HepG2 (cell line): ENCODE measurements around the gene EIF4G1. TPM values are rescaled to one million over a fixed set of nuclear protein-coding genes. Genes with fewer than 3 reads are reported as not detected.

Experiments used
- ARID4A ChIP-seq: sonication (generic); formaldehyde crosslinking; IDR thresholded peaks from 2 replicates; pipeline ENCODE4 v1.5.0; 2020; ENCODE audit warnings: mild to moderate bottlenecking, missing genetic modification reagents, borderline replicate concordance
- BRCA1 ChIP-seq: sonication (generic); formaldehyde crosslinking; IDR thresholded peaks from 2 replicates; pipeline ENCODE4 v1.4.0; 2020; ENCODE audit warnings: missing genetic modification reagents
- CREBL2 ChIP-seq: sonication (generic); formaldehyde crosslinking; IDR thresholded peaks from 2 replicates; pipeline ENCODE4 v1.8.1; 2023; ENCODE audit warnings: missing genetic modification reagents, mild to moderate bottlenecking, borderline replicate concordance
- GMEB1 ChIP-seq: sonication (generic); formaldehyde crosslinking; IDR thresholded peaks from 2 replicates; pipeline ENCODE4 v1.5.1; 2020; ENCODE audit warnings: missing genetic modification reagents, mild to moderate bottlenecking, borderline replicate concordance
- GTF2F1 ChIP-seq: fragments of 150-350 bp; IDR thresholded peaks from 2 replicates; pipeline ENCODE4 v1.6.1; 2014; ENCODE audit warnings: low read length
- KLF12 ChIP-seq: sonication (generic); formaldehyde crosslinking; IDR thresholded peaks from 2 replicates; pipeline ENCODE4 v1.4.0; 2020; ENCODE audit warnings: missing genetic modification reagents, borderline replicate concordance
- RARG ChIP-seq: sonication (generic); formaldehyde crosslinking; IDR thresholded peaks from 2 replicates; pipeline ENCODE4 v1.4.0; 2020; ENCODE audit warnings: low read depth, mild to moderate bottlenecking, missing genetic modification reagents
- SNAI1 ChIP-seq: sonication (generic); formaldehyde crosslinking; IDR thresholded peaks from 2 replicates; pipeline ENCODE4 v1.5.0; 2020; ENCODE audit warnings: mild to moderate bottlenecking, missing genetic modification reagents, borderline replicate concordance
- SOX6 ChIP-seq, 2 experiments: fragments of 450-650 bp in 1 of 2; sonication (generic) in 1 of 2; formaldehyde crosslinking in 1 of 2; IDR thresholded peaks; 2 replicates each; pipeline versions ENCODE4 v1.4.0 to v1.6.1; 2017 to 2020; ENCODE audit warnings: antibody characterized with exemption in 1 of 2, mild to moderate bottlenecking in 1 of 2, missing genetic modification reagents in 1 of 2
- TARDBP ChIP-seq: sonication (generic); formaldehyde crosslinking; IDR thresholded peaks from 2 replicates; pipeline ENCODE4 v1.8.0; 2022; ENCODE audit warnings: mild to moderate bottlenecking, missing genetic modification reagents
- TRIM24 ChIP-seq: sonication (generic); formaldehyde crosslinking; IDR thresholded peaks from 2 replicates; pipeline ENCODE4 v1.8.0; 2022; ENCODE audit warnings: mild to moderate bottlenecking, missing genetic modification reagents
- YEATS4 ChIP-seq: sonication (generic); formaldehyde crosslinking; IDR thresholded peaks from 2 replicates; pipeline ENCODE4 v1.4.0; 2020; ENCODE audit warnings: missing genetic modification reagents, borderline replicate concordance
- ZC3H13 ChIP-seq: sonication (generic); formaldehyde crosslinking; IDR thresholded peaks from 2 replicates; pipeline ENCODE4 v1.8.1; 2023; ENCODE audit warnings: mild to moderate bottlenecking, missing genetic modification reagents, moderate library complexity
- ZNF138 ChIP-seq: sonication (generic); formaldehyde crosslinking; IDR thresholded peaks from 2 replicates; pipeline ENCODE4 v1.5.0; 2020; ENCODE audit warnings: mild to moderate bottlenecking, low read depth, missing genetic modification reagents
- ZNF331 ChIP-seq: sonication (generic); formaldehyde crosslinking; IDR thresholded peaks from 2 replicates; pipeline ENCODE4 v1.4.0; 2020; ENCODE audit warnings: missing genetic modification reagents
- ZNF546 ChIP-seq: sonication (generic); formaldehyde crosslinking; conservative IDR thresholded peaks from 2 replicates; pipeline ENCODE4 v1.8.1; 2023; ENCODE audit warnings: mild to moderate bottlenecking, missing genetic modification reagents
- ZNF567 ChIP-seq: sonication (generic); formaldehyde crosslinking; IDR thresholded peaks from 2 replicates; pipeline ENCODE4 v1.8.1; 2023; ENCODE audit warnings: mild to moderate bottlenecking, missing genetic modification reagents, borderline replicate concordance
- ZNF597 ChIP-seq: sonication (generic); formaldehyde crosslinking; IDR thresholded peaks from 2 replicates; pipeline ENCODE4 v1.5.0; 2020; ENCODE audit warnings: missing genetic modification reagents
- ZNF598 ChIP-seq: sonication (generic); formaldehyde crosslinking; IDR thresholded peaks from 2 replicates; pipeline ENCODE4 v1.5.1; 2020; ENCODE audit warnings: mild to moderate bottlenecking, missing genetic modification reagents, borderline replicate concordance
- ZNF639 ChIP-seq: conservative IDR thresholded peaks from 2 replicates; pipeline ENCODE4 v1.6.1; 2018; ENCODE audit warnings: missing genetic modification reagents
- ZNF644 ChIP-seq: IDR thresholded peaks from 2 replicates; pipeline ENCODE4 v1.6.1; 2016; ENCODE audit warnings: low read depth
- polyA plus RNA-seq, 8 experiments: library from polyadenylated mRNA; depleted of rRNA in 3 of 8; stranded (reverse) in 7 of 8; unstranded in 1 of 8; fragments of >200 nt; fragmentation: Illumina TruSeq in 4 of 8; extraction: Trizol in 4 of 8; gene quantifications; 2 replicates each; pipeline versions ENCODE4 v1.2.1 to v1.2.3, GENCODE V29; 2011 to 2016; ENCODE audit warnings: low read depth in 4 of 8, missing spikeins in 1 of 8, mixed read lengths in 1 of 8; ENCODE audit not compliant: insufficient read depth in 1 of 8
- total RNA-seq, 5 experiments: library from RNA; depleted of rRNA; stranded (reverse); fragments of >200 nt; fragmentation: Illumina TruSeq; extraction: Trizol; gene quantifications; 2 replicates each; pipeline ENCODE4 v1.2.3, GENCODE V29; 2016; ENCODE audit warnings: low read depth in 1 of 5

The EIF4G1 gene
- total and polyA plus RNA-seq, 2 of the 13 experiments (the other 11 are each of a cell fraction or from before 2014, with no cell fraction given): 208 to 213 TPM

- TF ChIP-seq CREBL2 (CRISPR knock-in tag) (no peak), ZNF597 (no peak), GMEB1 (CRISPR knock-in tag) (peak; percentile 79), TARDBP (CRISPR knock-in tag) (0 out of 2 replicates have a peak, but pooled peaks have one; percentile 42), BRCA1 (CRISPR knock-in tag) (no peak), ZNF639 (CRISPR knock-in tag) (no peak), ZNF546 (CRISPR knock-in tag) (no peak), TRIM24 (CRISPR knock-in tag) (no peak), YEATS4 (peak; percentile 74), ZNF331 (CRISPR knock-in tag) (no peak), RARG (no peak), ZC3H13 (CRISPR knock-in tag) (no peak), SNAI1 (CRISPR knock-in tag) (no peak), SOX6 (IDR thresholded peaks at IDR 0.05) (no peak), SOX6 (CRISPR knock-in tag; IDR thresholded peaks at IDR 0.05) (no peak), KLF12 (no peak), ZNF644 (CRISPR knock-in tag) (no peak), ZNF598 (no peak), ZNF138 (CRISPR knock-in tag) (no peak), ZNF567 (no peak), GTF2F1 (0 out of 2 replicates have a peak, but pooled peaks have one; percentile 20), ARID4A (CRISPR knock-in tag) (peak; percentile 10; the same call in 1 of the 2 replicates)
Measured at GRCh38 chr3:184314363-184314699, at the start of gene EIF4G1 (continued).
